OCI-LY1 (cell line): ENCODE data around the gene REPS2.

Experiments
- H2AFZ ChIP-seq: fragments of 200-600 bp; sonication (generic), shearing (Covaris generic); 2 replicates; pipeline ENCODE4 v1.6.0; 2014; ENCODE audit warnings: antibody characterized with exemption, mild to moderate bottlenecking, low read length
- H3F3A ChIP-seq: fragments of 200-600 bp; sonication (generic), shearing (Covaris generic); 2 replicates; pipeline ENCODE4 v1.6.0; 2014; ENCODE audit warnings: mild to moderate bottlenecking, antibody characterized with exemption, low read length, moderate library complexity; ENCODE audit not compliant: insufficient read depth
- H3K27ac ChIP-seq: fragments of 200-600 bp; sonication (generic); 2 replicates; pipeline ENCODE4 v1.5.1; 2014; ENCODE audit warnings: low read length, mixed run types, mild to moderate bottlenecking, low read depth; ENCODE audit not compliant: poor library complexity, severe bottlenecking
- H3K27me3 ChIP-seq: fragments of 200-600 bp; sonication (generic); 2 replicates; pipeline ENCODE4 v1.6.0; 2014; ENCODE audit warnings: antibody characterized with exemption, mild to moderate bottlenecking, low read length, moderate library complexity; ENCODE audit not compliant: insufficient read depth
- H3K36me3 ChIP-seq: fragments of 200-600 bp; sonication (generic); 2 replicates; pipeline ENCODE4 v1.6.1; 2014; ENCODE audit warnings: mild to moderate bottlenecking, antibody characterized with exemption, low read length, moderate library complexity, mixed read lengths; ENCODE audit not compliant: insufficient read depth
- H3K4me1 ChIP-seq: fragments of 200-600 bp; sonication (generic); 2 replicates; pipeline ENCODE4 v1.5.1; 2014; ENCODE audit warnings: mild to moderate bottlenecking, low read length, moderate library complexity; ENCODE audit not compliant: insufficient read depth, severe bottlenecking
- H3K4me2 ChIP-seq: fragments of 200-600 bp; sonication (generic), shearing (Covaris generic); 2 replicates; pipeline ENCODE4 v1.6.1; 2014; ENCODE audit warnings: low read length
- H3K4me3 ChIP-seq: fragments of 200-600 bp; sonication (generic); 2 replicates; pipeline ENCODE4 v1.5.1; 2014; ENCODE audit warnings: low read length, low read depth, mild to moderate bottlenecking, mixed read lengths; ENCODE audit not compliant: poor library complexity, severe bottlenecking
- H3K79me2 ChIP-seq: fragments of 200-600 bp; shearing (Covaris generic); 2 replicates; pipeline ENCODE4 v1.6.1; 2016; ENCODE audit warnings: mixed run types, low read length, mixed read lengths; ENCODE audit not compliant: insufficient read depth
- H3K9ac ChIP-seq: fragments of 200-600 bp; sonication (generic), shearing (Covaris generic); 2 replicates; pipeline ENCODE4 v1.6.1; 2014; ENCODE audit warnings: mild to moderate bottlenecking, low read length, mixed read lengths
- H3K9me2 ChIP-seq: fragments of 200-600 bp; sonication (generic), shearing (Covaris generic); 2 replicates; pipeline ENCODE4 v1.6.1; 2014; ENCODE audit warnings: low read depth, mild to moderate bottlenecking, low read length, mixed read lengths
- H3K9me3 ChIP-seq: fragments of 200-600 bp; shearing (Covaris generic); 2 replicates; pipeline ENCODE4 v1.6.1; 2014; ENCODE audit warnings: low read length, mixed read lengths
- H4K20me1 ChIP-seq: fragments of 200-600 bp; sonication (generic), shearing (Covaris generic); 2 replicates; pipeline ENCODE4 v1.6.0; 2016; ENCODE audit warnings: mild to moderate bottlenecking, low read length; ENCODE audit not compliant: insufficient read depth
- EZH2 ChIP-seq: fragments of 200-600 bp; sonication (generic), shearing (Covaris generic); IDR thresholded peaks from 2 replicates; pipeline ENCODE4 v1.8.0; 2017; ENCODE audit warnings: borderline replicate concordance, mixed run types, mild to moderate bottlenecking, antibody characterized with exemption, low read length, moderate library complexity, mixed read lengths
- TF ChIP-seq, protein P1 (sequence below): fragments of 200-600 bp; sonication (generic), shearing (Covaris generic); IDR thresholded peaks from 2 replicates; pipeline ENCODE4 v1.5.1; 2017; ENCODE audit warnings: mild to moderate bottlenecking, antibody characterized with exemption, low read length, moderate library complexity, mixed read lengths

Gene REPS2

GRCh38 chrX:17056868-17057608, 110.6 kb downstream of the REPS2 start:
- Histone ChIP-seq H3F3A (no peaks in the 10 kb centered on the region), H3K4me2 (no peak overlapping the region)
- TF ChIP-seq, protein P1, sequence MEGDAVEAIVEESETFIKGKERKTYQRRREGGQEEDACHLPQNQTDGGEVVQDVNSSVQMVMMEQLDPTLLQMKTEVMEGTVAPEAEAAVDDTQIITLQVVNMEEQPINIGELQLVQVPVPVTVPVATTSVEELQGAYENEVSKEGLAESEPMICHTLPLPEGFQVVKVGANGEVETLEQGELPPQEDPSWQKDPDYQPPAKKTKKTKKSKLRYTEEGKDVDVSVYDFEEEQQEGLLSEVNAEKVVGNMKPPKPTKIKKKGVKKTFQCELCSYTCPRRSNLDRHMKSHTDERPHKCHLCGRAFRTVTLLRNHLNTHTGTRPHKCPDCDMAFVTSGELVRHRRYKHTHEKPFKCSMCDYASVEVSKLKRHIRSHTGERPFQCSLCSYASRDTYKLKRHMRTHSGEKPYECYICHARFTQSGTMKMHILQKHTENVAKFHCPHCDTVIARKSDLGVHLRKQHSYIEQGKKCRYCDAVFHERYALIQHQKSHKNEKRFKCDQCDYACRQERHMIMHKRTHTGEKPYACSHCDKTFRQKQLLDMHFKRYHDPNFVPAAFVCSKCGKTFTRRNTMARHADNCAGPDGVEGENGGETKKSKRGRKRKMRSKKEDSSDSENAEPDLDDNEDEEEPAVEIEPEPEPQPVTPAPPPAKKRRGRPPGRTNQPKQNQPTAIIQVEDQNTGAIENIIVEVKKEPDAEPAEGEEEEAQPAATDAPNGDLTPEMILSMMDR, result no peak
- no peak for TF ChIP-seq EZH2

DNA sequence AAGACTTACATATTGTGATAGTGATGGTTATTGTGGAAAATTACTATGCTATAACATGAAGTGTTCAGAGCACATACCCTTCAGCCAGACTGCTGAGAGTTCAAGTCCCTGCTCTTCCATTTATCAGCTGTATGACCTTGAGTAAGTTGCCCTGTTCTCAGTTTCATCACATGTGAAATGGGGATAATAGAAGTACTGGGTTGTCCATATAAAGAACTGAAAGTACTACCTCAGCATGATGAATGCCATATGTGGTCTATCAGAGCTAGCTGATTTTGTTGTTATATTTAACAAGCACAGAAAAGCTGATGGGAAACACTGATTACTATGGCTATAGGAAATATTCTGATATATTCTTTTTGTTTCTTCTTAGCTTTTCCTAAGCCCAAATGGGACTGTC, 115.6 kb downstream of the REPS2 start:
- H3K36me3 ChIP-seq, result no peaks in the 10 kb centered on the region
- no peak overlapping the region for H3K4me2 ChIP-seq
- no peaks in the 10 kb centered on the region for H4K20me1 ChIP-seq
- H3K27me3 ChIP-seq, result no peaks in the 10 kb centered on the region
- H3K9me2 ChIP-seq, result no peaks in the 10 kb centered on the region
- no peaks in the 10 kb centered on the region for H3K79me2 ChIP-seq
- H3K4me3 ChIP-seq, result no peak overlapping the region
- no peaks in the 10 kb centered on the region for H3F3A ChIP-seq
- TF ChIP-seq EZH2, result no peak
- TF ChIP-seq, protein P1, result no peak
- no peak overlapping the region for H2AFZ ChIP-seq
- H3K27ac ChIP-seq, result no peak overlapping the region
- H3K9me3 ChIP-seq, result no peaks in the 10 kb centered on the region
- H3K9ac ChIP-seq, result no peak overlapping the region
- no peaks in the 10 kb centered on the region for H3K4me1 ChIP-seq

More at GRCh38 chrX:17056868-17057608, 110.6 kb downstream of the REPS2 start:
- Histone ChIP-seq H3K4me1 (no peaks in the 10 kb centered on the region), H4K20me1 (no peaks in the 10 kb centered on the region), H3K4me3 (no peak overlapping the region), H3K79me2 (no peaks in the 10 kb centered on the region), H3K36me3 (no peaks in the 10 kb centered on the region), H3K9me2 (no peaks in the 10 kb centered on the region), H3K9me3 (no peaks in the 10 kb centered on the region), H2AFZ (no peak overlapping the region), H3K27ac (no peak overlapping the region), H3K27me3 (no peaks in the 10 kb centered on the region), H3K9ac (no peak overlapping the region)

GRCh38 chrX:17065100-17065499, 118.6 kb downstream of the REPS2 start:
- Histone ChIP-seq H3K27me3 (no peaks in the 10 kb centered on the region), H3K4me3 (no peak overlapping the region), H3K79me2 (no peaks in the 10 kb centered on the region), H3K36me3 (no peaks in the 10 kb centered on the region), H3F3A (no peaks in the 10 kb centered on the region), H3K9me2 (no peaks in the 10 kb centered on the region), H3K4me2 (no peak overlapping the region), H3K4me1 (no peaks in the 10 kb centered on the region), H4K20me1 (no peaks in the 10 kb centered on the region), H3K27ac (no peak overlapping the region), H3K9me3 (no peaks in the 10 kb centered on the region), H2AFZ (no peak overlapping the region), H3K9ac (no peak overlapping the region)
- TF ChIP-seq, protein P1, result no peak
- TF ChIP-seq EZH2, result no peak
